K562 (cell line): ENCODE results near the gene TSHR. TPM values are rescaled to one million over a fixed set of nuclear protein-coding genes. Genes with fewer than 3 reads are reported as not detected.

ENCODE experiments used
- ARNT ChIP-seq, 2 experiments: fragments of 450-650 bp; IDR thresholded peaks; 2 replicates each; pipeline ENCODE4 v1.6.1; 2016; ENCODE audit warnings: mild to moderate bottlenecking in 1 of 2
- CCAR2 ChIP-seq: fragments of 200-400 bp; formaldehyde crosslinking; IDR thresholded peaks from 2 replicates; pipeline ENCODE4 v1.6.1; 2017; ENCODE audit warnings: mild to moderate bottlenecking, low read depth, low read length
- CHCHD3 ChIP-seq: fragments of 250-450 bp; sonication (Bioruptor Pico); IDR thresholded peaks from 2 replicates; pipeline ENCODE4 v2.1.2; 2022; ENCODE audit warnings: mild to moderate bottlenecking
- E2F1 ChIP-seq: sonication (generic); formaldehyde crosslinking; IDR thresholded peaks from 2 replicates; pipeline ENCODE4 v1.8.1; 2023; ENCODE audit warnings: mild to moderate bottlenecking, missing genetic modification reagents, moderate library complexity
- FOXK1 ChIP-seq: sonication (generic); formaldehyde crosslinking; IDR thresholded peaks from 2 replicates; pipeline ENCODE4 v1.8.0; 2022; ENCODE audit warnings: missing genetic modification reagents, mild to moderate bottlenecking, borderline replicate concordance
- GATA2 ChIP-seq: sonication (generic); formaldehyde crosslinking; IDR thresholded peaks from 2 replicates; pipeline ENCODE4 v1.4.0; 2020; ENCODE audit warnings: mild to moderate bottlenecking, missing genetic modification reagents
- MBD1 ChIP-seq: fragments of 250-450 bp; sonication (Bioruptor Pico); IDR thresholded peaks from 2 replicates; pipeline ENCODE4 v1.8.0; 2022; ENCODE audit warnings: inconsistent platforms
- MCM2 ChIP-seq: fragments of 450-650 bp; IDR thresholded peaks from 2 replicates; pipeline ENCODE4 v1.6.1; 2017; ENCODE audit warnings: low read depth, mild to moderate bottlenecking
- REST ChIP-seq, 2 experiments: fragments of 450-650 bp; formaldehyde crosslinking in 1 of 2; IDR thresholded peaks; 2 replicates each; pipeline versions ENCODE4 v1.4.0 to v1.6.1; 2014 to 2020; ENCODE audit warnings: mild to moderate bottlenecking in 2 of 2, borderline replicate concordance in 1 of 2, low read depth in 1 of 2
- SREBF2 ChIP-seq: sonication (generic); formaldehyde crosslinking; IDR thresholded peaks from 2 replicates; pipeline ENCODE4 v1.4.0; 2020; ENCODE audit warnings: mild to moderate bottlenecking, missing genetic modification reagents
- USF2 ChIP-seq: sonication (generic); formaldehyde crosslinking; IDR thresholded peaks from 2 replicates; pipeline ENCODE4 v1.5.0; 2020; ENCODE audit warnings: missing genetic modification reagents
- ZBTB2 ChIP-seq: fragments of 450-650 bp; IDR thresholded peaks from 2 replicates; pipeline ENCODE4 v1.6.1; 2016; ENCODE audit warnings: antibody characterized with exemption
- ZFP30 ChIP-seq: fragments of 250-450 bp; sonication (Bioruptor Pico); IDR thresholded peaks from 2 replicates; pipeline ENCODE4 v1.8.0; 2022; ENCODE audit warnings: moderate library complexity, mild to moderate bottlenecking, inconsistent platforms, borderline replicate concordance
- ZKSCAN1 ChIP-seq: fragments of 150-350 bp; IDR thresholded peaks from 2 replicates; pipeline ENCODE4 v1.6.1; 2016; ENCODE audit warnings: low read depth, low read length
- ZNF239 ChIP-seq: fragments of 250-450 bp; sonication (Bioruptor Pico); IDR thresholded peaks from 2 replicates; pipeline ENCODE4 v1.4.0; 2020; ENCODE audit warnings: mild to moderate bottlenecking
- ZNF79 ChIP-seq: fragments of 250-450 bp; sonication (Bioruptor Pico); IDR thresholded peaks from 2 replicates; pipeline ENCODE4 v1.4.0; 2020; ENCODE audit warnings: low read depth, mild to moderate bottlenecking, moderate library complexity
- polyA plus RNA-seq, 8 experiments: library from polyadenylated mRNA; depleted of rRNA in 4 of 8; stranded (reverse) in 5 of 8; unstranded in 3 of 8; fragments of >200 nt; fragmentation: Nextera tagmentation in 2 of 8; fragmentation: Illumina TruSeq in 1 of 8; extraction: Ambion mirVana in 2 of 8; extraction: Trizol in 1 of 8; gene quantifications; 2 replicates each; pipeline versions ENCODE4 v1.2.1 to v1.2.3, GENCODE V29; 2011 to 2014; ENCODE audit warnings: inconsistent platforms in 1 of 8, missing spikeins in 1 of 8
- total RNA-seq, 7 experiments: library from RNA; depleted of rRNA in 6 of 7; stranded (reverse); fragments of >200 nt in 6 of 7; fragmentation: Illumina TruSeq in 2 of 7; extraction: Trizol in 2 of 7; gene quantifications; 2 replicates each; pipeline versions ENCODE4 v1.2.1 to v1.2.3, GENCODE V29; 2011 to 2021; ENCODE audit warnings: low replicate concordance in 1 of 7

TSHR gene
- total and polyA plus RNA-seq, 9 of the 15 experiments (the other 6 are each of a cell fraction or from before 2014, with no cell fraction given), result 0.01 to 0.10 TPM; not detected in 7

- peak; percentile 5; the same call in 1 of the 2 replicates for TF ChIP-seq ZNF239
- TF ChIP-seq CCAR2, result no peak
- no peak for TF ChIP-seq SREBF2 (CRISPR knock-in tag)
- TF ChIP-seq ARNT (IDR thresholded peaks at IDR 0.05), result no peak
- no peak for TF ChIP-seq CHCHD3
- TF ChIP-seq GATA2, result no peak
- no peak for TF ChIP-seq ZNF79 (CRISPR knock-in tag)
- no peak for TF ChIP-seq REST (IDR thresholded peaks at IDR 0.05; ENCODE audit: borderline replicate concordance)
- TF ChIP-seq REST (CRISPR knock-in tag; IDR thresholded peaks at IDR 0.05; ENCODE audit: low read depth), result no peak
- no peak for TF ChIP-seq MBD1 (CRISPR knock-in tag)
- TF ChIP-seq ZFP30 (CRISPR knock-in tag), result no peak
- no peak for TF ChIP-seq FOXK1 (CRISPR knock-in tag)
- no peak for TF ChIP-seq MCM2
- TF ChIP-seq E2F1 (CRISPR knock-in tag), result no peak
- TF ChIP-seq USF2 (CRISPR knock-in tag), result peak; percentile 63
- TF ChIP-seq ZKSCAN1, result no peak
- TF ChIP-seq ZBTB2, result no peak
Measured at GRCh38 chr14:81162941-81163340, 207.5 kb downstream of the TSHR start (continued).
